B cell (primary cell): ENCODE data around the gene MDFIC2.

ENCODE experiments used
- EZH2 ChIP-seq: IDR thresholded peaks from 2 replicates; pipeline ENCODE4 v1.6.1; 2012; ENCODE audit warnings: borderline replicate concordance, low read depth, mild to moderate bottlenecking, moderate library complexity, low read length; ENCODE audit not compliant: insufficient read depth, poor library complexity, severe bottlenecking
- TF ChIP-seq, protein P1 (sequence below): fragments of 200-600 bp; IDR thresholded peaks from one replicate; pipeline ENCODE4 v1.8.0; 2022; ENCODE audit warnings: antibody characterized with exemption, mild to moderate bottlenecking

DNA sequence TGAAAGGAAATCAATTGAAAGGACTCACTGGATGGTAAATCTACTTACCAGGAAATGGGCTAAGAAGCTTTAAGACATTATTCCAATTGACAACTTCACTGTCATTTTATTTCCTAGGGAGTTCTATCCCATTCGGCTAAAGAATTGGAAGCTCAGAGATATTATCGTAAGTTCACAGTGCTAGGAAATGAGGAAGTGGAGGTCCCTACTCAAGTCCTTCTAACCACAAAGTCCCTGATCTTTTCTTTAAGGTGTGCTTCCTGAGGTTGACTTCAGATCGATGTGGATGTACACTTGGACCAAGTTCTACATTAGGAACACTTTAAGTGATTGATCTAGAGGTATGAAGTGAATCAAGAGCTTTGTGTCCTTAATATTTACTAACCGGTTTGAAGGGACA lies 63.6 kb downstream of the MDFIC2 start:
- TF ChIP-seq, protein P1, sequence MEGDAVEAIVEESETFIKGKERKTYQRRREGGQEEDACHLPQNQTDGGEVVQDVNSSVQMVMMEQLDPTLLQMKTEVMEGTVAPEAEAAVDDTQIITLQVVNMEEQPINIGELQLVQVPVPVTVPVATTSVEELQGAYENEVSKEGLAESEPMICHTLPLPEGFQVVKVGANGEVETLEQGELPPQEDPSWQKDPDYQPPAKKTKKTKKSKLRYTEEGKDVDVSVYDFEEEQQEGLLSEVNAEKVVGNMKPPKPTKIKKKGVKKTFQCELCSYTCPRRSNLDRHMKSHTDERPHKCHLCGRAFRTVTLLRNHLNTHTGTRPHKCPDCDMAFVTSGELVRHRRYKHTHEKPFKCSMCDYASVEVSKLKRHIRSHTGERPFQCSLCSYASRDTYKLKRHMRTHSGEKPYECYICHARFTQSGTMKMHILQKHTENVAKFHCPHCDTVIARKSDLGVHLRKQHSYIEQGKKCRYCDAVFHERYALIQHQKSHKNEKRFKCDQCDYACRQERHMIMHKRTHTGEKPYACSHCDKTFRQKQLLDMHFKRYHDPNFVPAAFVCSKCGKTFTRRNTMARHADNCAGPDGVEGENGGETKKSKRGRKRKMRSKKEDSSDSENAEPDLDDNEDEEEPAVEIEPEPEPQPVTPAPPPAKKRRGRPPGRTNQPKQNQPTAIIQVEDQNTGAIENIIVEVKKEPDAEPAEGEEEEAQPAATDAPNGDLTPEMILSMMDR = no peak
- no peak for TF ChIP-seq EZH2
